PC-3 (cell line): Measurements from ENCODE around the gene PROCA1. TPM values are rescaled to one million over a fixed set of nuclear protein-coding genes. Genes with fewer than 3 reads are reported as not detected.

Source experiments
- ATAC-seq: fragments of 200-7000 bp; cut with Tn5 transposase; 2 replicates; pipeline ENCODE4 v1.9.1; 2020; ENCODE audit warnings: mild to moderate bottlenecking, moderate library complexity
- BruUV-seq: library from RNA; stranded (reverse); fragments of 400-500 nt; replicated peaks from 2 replicates; lab custom pipeline; 2021; lab: Mats Ljungman, UMichigan
- CTCF ChIA-PET: fragments of 300-600 bp; sonication (Branson Sonifier 250); formaldehyde crosslinking; loops from one replicate; lab custom pipeline; 2022; ENCODE audit warnings: antibody characterized with exemption; lab: Charles Lee
- POLR2A ChIA-PET: fragments of 300-600 bp; sonication (Branson Sonifier 250); formaldehyde crosslinking; loops from one replicate; lab custom pipeline; 2022; ENCODE audit warnings: antibody characterized with exemption; ENCODE audit not compliant: unreplicated experiment; lab: Charles Lee
- DNase-seq: peaks from one replicate; pipeline ENCODE4 v3.0.0-alpha.2; 2015
- H2AFZ ChIP-seq: fragments of 300-600 bp; sonication (generic); 2 replicates; pipeline ENCODE4 v1.6.0; 2016; ENCODE audit warnings: antibody characterized with exemption, low read length
- H3F3A ChIP-seq: fragments of 300-600 bp; sonication (generic); one replicate; pipeline ENCODE4 v1.6.0; 2017; ENCODE audit warnings: antibody characterized with exemption, low read length, control low read depth, mild to moderate bottlenecking; ENCODE audit not compliant: unreplicated experiment
- H3K27ac ChIP-seq: fragments of 300-600 bp; sonication (generic); 2 replicates; pipeline ENCODE4 v1.5.1; 2016; ENCODE audit warnings: mild to moderate bottlenecking, low read length
- H3K27me3 ChIP-seq: fragments of 300-600 bp; sonication (generic); 2 replicates; pipeline ENCODE4 v1.6.1; 2016; ENCODE audit warnings: low read length, mixed read lengths
- H3K36me3 ChIP-seq: fragments of 300-600 bp; sonication (generic); 2 replicates; pipeline ENCODE4 v1.6.1; 2016; ENCODE audit warnings: low read depth, mixed run types, low read length, mixed read lengths
- H3K4me1 ChIP-seq: fragments of 300-600 bp; sonication (generic); 2 replicates; pipeline ENCODE4 v1.5.1; 2016; ENCODE audit warnings: low read length; ENCODE audit not compliant: insufficient read depth
- H3K4me2 ChIP-seq: fragments of 300-600 bp; sonication (generic); 2 replicates; pipeline ENCODE4 v1.6.0; 2016; ENCODE audit warnings: low read length
- H3K4me3 ChIP-seq: fragments of 300-600 bp; sonication (generic); 2 replicates; pipeline ENCODE4 v1.5.1; 2016; ENCODE audit warnings: mild to moderate bottlenecking, low read length, mixed read lengths
- H3K79me2 ChIP-seq: fragments of 300-600 bp; sonication (generic); 2 replicates; pipeline ENCODE4 v1.6.1; 2017; ENCODE audit warnings: low read length, mixed read lengths
- H3K9ac ChIP-seq: fragments of 300-600 bp; sonication (generic); 2 replicates; pipeline ENCODE4 v1.6.0; 2016; ENCODE audit warnings: mild to moderate bottlenecking, low read length
- H3K9me2 ChIP-seq: fragments of 300-600 bp; sonication (generic); replicated peaks from 2 replicates; pipeline ENCODE4 v1.6.1; 2016; ENCODE audit warnings: mixed run types, low read length, mixed read lengths
- H3K9me3 ChIP-seq: fragments of 300-600 bp; sonication (generic); 2 replicates; pipeline ENCODE4 v1.6.1; 2016; ENCODE audit warnings: low read length, mixed read lengths
- H4K20me1 ChIP-seq: fragments of 300-600 bp; sonication (generic); 2 replicates; pipeline ENCODE4 v1.6.1; 2016; ENCODE audit warnings: low read length, mixed read lengths
- EZH2 ChIP-seq: fragments of 300-600 bp; sonication (generic); IDR thresholded peaks from one replicate; pipeline ENCODE4 v1.6.1; 2017; ENCODE audit warnings: antibody characterized with exemption, mild to moderate bottlenecking, low read length; ENCODE audit not compliant: unreplicated experiment
- EZH2phosphoT487 ChIP-seq: fragments of 300-600 bp; sonication (generic); IDR thresholded peaks from 2 replicates; pipeline ENCODE4 v1.6.1; 2018; ENCODE audit warnings: mild to moderate bottlenecking, antibody characterized with exemption, low read length, borderline replicate concordance
- intact Hi-C: fragments of 100-400 bp; cut with micrococcal nuclease; formaldehyde crosslinking; loops from 2 replicates; pipeline ENCODE4 v1.9.0; 2023
- total RNA-seq: library from RNA; depleted of rRNA; stranded (reverse); fragments of >200 nt; gene quantifications from 2 replicates; pipeline ENCODE4 v1.2.3, GENCODE V29; 2014
- TF ChIP-seq, protein P1 (sequence below): fragments of 300-600 bp; sonication (generic); conservative IDR thresholded peaks from 2 replicates; pipeline ENCODE4 v1.5.1; 2017; ENCODE audit warnings: antibody characterized with exemption, low read depth, mild to moderate bottlenecking, low read length

Gene PROCA1
- total RNA-seq, 1 experiment from 2014 or later, result 1.9 TPM

GRCh38 chr17:28684963-28685362 lies 26.7 kb downstream of the PROCA1 start:
- no TSS peak for BruUV-seq
- ChIA-PET POLR2A (no interaction called here), CTCF (no interaction called here)
- Histone ChIP-seq H3F3A (no peaks in the 10 kb centered on the region), H3K36me3 (peaks cover 53% of the 10 kb centered on the region), H3K9me3 (no peaks in the 10 kb centered on the region), H3K4me2 (no peak overlapping the region), H2AFZ (no peak overlapping the region), H3K9ac (no peak overlapping the region), H3K4me1 (no peaks in the 10 kb centered on the region), H3K9me2 (no peaks in the 10 kb centered on the region), H3K79me2 (no peaks in the 10 kb centered on the region), H3K27ac (no peak overlapping the region), H3K27me3 (no peaks in the 10 kb centered on the region), H4K20me1 (no peaks in the 10 kb centered on the region), H3K4me3 (no peak overlapping the region)
- intact Hi-C loops, result no loop called here
- DNase-seq, result peak; percentile 10
- no peak for TF ChIP-seq EZH2phosphoT487
- TF ChIP-seq, protein P1, sequence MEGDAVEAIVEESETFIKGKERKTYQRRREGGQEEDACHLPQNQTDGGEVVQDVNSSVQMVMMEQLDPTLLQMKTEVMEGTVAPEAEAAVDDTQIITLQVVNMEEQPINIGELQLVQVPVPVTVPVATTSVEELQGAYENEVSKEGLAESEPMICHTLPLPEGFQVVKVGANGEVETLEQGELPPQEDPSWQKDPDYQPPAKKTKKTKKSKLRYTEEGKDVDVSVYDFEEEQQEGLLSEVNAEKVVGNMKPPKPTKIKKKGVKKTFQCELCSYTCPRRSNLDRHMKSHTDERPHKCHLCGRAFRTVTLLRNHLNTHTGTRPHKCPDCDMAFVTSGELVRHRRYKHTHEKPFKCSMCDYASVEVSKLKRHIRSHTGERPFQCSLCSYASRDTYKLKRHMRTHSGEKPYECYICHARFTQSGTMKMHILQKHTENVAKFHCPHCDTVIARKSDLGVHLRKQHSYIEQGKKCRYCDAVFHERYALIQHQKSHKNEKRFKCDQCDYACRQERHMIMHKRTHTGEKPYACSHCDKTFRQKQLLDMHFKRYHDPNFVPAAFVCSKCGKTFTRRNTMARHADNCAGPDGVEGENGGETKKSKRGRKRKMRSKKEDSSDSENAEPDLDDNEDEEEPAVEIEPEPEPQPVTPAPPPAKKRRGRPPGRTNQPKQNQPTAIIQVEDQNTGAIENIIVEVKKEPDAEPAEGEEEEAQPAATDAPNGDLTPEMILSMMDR, result 0 out of 2 replicates have a peak, but pooled peaks have one; percentile 8
- TF ChIP-seq EZH2, result no peak
- ATAC-seq, result no peak

DNA sequence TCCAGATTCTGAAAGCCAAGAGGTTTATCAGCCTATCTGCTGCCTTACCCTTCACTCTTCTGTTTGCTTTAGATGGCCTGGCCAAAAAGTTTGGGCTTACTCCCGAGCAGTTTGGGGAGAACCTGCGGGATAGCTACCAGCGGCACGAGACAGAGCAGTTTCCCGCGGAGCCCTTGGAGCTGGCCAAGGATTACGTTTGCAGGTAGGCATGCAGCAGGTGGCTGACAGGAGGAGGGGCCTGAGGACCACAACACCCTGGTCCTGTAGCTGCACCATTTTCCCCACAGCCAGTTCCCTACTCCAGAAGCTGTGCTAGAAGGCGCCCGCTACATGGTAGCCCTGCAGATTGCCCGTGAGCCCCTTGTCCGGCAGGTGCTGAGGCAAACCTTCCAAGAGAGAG lies 29.0 kb downstream of the PROCA1 start:
- no peak overlapping the region for H3K4me3 ChIP-seq
- no peak overlapping the region for H3K9ac ChIP-seq
- H3K27me3 ChIP-seq, result no peaks in the 10 kb centered on the region
- H3K36me3 ChIP-seq, result peaks cover 36% of the 10 kb centered on the region
- DNase-seq, result no peak
- intact Hi-C loops, result no loop called here
- ChIA-PET POLR2A (no interaction called here), CTCF (no interaction called here)
- H3F3A ChIP-seq, result no peaks in the 10 kb centered on the region
- H3K27ac ChIP-seq, result no peak overlapping the region
- TF ChIP-seq EZH2 (no peak), EZH2phosphoT487 (no peak)
- TF ChIP-seq, protein P1, result no peak
- no peak for ATAC-seq
- H3K4me1 ChIP-seq, result no peaks in the 10 kb centered on the region
- BruUV-seq, result no TSS peak
- no peak overlapping the region for H2AFZ ChIP-seq
- H3K79me2 ChIP-seq, result no peaks in the 10 kb centered on the region
- no peaks in the 10 kb centered on the region for H4K20me1 ChIP-seq
- no peaks in the 10 kb centered on the region for H3K9me2 ChIP-seq
- H3K4me2 ChIP-seq, result no peak overlapping the region
- H3K9me3 ChIP-seq, result no peaks in the 10 kb centered on the region

DNA sequence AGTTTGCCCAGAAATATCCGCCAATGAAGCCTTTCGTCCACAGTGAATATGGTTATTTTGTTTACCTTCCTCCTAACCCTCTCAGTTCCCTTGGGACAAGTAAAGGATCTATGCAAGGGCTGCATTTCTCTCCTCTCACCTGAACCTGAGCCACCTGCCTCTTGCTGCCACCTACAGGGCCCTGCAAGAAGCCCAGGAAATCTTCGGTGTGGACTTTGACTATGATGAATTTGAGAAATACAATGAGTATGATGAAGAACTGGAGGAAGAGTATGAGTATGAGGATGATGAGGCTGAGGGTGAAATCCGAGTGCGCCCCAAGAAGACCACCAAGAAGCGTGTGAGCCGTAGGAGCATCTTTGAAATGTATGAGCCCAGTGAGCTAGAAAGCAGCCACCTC lies 35.7 kb downstream of the PROCA1 start:
- Histone ChIP-seq H3K36me3 (peaks cover 32% of the 10 kb centered on the region; the same call in 1 of the 2 replicates), H2AFZ (no peak overlapping the region), H4K20me1 (no peaks in the 10 kb centered on the region), H3K27ac (no peak overlapping the region), H3K4me3 (no peak overlapping the region), H3K9ac (no peak overlapping the region), H3F3A (no peaks in the 10 kb centered on the region), H3K9me2 (no peaks in the 10 kb centered on the region), H3K9me3 (no peaks in the 10 kb centered on the region), H3K4me2 (no peak overlapping the region), H3K27me3 (no peaks in the 10 kb centered on the region), H3K4me1 (no peaks in the 10 kb centered on the region), H3K79me2 (no peaks in the 10 kb centered on the region)
- peak; percentile 39 for DNase-seq
- ChIA-PET CTCF (no interaction called here), POLR2A (no interaction called here)
- TF ChIP-seq, protein P1, result peak; percentile 72
- no peak for TF ChIP-seq EZH2phosphoT487
- peak; percentile 65 for ATAC-seq
- no TSS peak for BruUV-seq
- intact Hi-C loops, result loop anchor here (1.0 kb wide), 1 partner anchor 29 kb away; no protein-coding TSS in a partner anchor
